GM19452 (cell line): Measurements from ENCODE around the gene CAVIN1.
"Not testable (repeated sequence)": the region's sequence is repeated elsewhere in the genome, so short reads cannot be mapped to it uniquely, and the experiment has no call there.

Experiments used
- ATAC-seq: cut with Tn5 transposase; IDR thresholded peaks from one replicate; pipeline ENCODE4 v1.9.1; 2021; ENCODE audit not compliant: unreplicated experiment

CAVIN1 gene

DNA sequence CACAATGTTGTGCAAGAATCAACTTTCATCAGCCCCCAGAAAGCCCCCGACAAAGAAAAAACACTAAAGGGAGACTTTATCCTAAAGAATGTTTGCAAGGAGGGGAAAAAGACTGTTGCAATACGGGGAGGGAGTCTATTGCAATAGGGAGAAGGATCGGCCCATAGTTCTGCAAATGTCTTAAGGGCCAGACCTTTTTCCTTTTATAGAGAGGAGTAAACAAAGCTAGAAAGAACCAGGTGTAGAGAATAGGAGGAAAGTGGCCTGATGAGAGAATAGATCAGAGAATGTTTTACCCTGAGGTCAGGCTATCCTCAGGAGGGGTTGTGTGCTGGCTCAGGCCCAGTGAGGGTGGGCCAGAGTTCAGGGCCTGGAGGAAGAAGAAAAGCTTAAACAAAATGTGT, 8.7 kb upstream of the CAVIN1 start:
- no peak for ATAC-seq

DNA sequence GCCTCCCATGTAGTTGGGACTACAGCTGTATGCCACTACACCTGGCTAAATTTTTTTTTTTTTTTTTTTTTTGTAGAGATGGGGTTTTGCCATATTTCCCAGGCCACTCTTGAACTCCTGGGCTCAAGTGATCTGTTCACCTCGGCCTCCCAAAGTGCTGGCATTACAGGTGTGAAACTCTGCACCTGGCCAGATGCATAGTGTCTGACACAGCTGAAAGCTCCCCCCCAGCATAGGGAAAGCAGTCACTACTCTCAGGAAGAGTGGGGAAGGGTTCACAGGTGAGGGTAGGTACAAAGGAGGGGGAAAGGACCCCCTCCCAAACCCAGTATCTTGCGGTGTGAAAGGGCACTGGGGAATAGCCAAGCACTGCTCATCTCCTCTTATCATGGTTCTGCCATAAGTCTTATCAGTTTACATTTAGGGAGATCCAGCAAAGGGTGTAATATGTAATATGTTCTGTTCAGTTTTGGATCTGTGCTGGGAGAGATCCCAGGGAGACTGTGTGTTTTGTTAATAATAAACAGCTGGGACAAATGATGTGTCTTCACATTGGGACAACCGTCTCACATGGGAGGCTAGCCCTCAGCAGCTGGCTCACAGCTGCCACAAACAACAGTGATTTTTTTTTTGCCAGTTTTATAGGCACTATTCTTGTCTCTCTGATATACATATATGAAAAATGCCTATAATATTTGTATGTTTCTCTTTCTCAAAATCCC, 6.8 kb upstream of the CAVIN1 start:
- ATAC-seq = no peak

GRCh38 chr17:42428141-42428944, 5.3 kb upstream of the CAVIN1 start:
- ATAC-seq = no peak

DNA sequence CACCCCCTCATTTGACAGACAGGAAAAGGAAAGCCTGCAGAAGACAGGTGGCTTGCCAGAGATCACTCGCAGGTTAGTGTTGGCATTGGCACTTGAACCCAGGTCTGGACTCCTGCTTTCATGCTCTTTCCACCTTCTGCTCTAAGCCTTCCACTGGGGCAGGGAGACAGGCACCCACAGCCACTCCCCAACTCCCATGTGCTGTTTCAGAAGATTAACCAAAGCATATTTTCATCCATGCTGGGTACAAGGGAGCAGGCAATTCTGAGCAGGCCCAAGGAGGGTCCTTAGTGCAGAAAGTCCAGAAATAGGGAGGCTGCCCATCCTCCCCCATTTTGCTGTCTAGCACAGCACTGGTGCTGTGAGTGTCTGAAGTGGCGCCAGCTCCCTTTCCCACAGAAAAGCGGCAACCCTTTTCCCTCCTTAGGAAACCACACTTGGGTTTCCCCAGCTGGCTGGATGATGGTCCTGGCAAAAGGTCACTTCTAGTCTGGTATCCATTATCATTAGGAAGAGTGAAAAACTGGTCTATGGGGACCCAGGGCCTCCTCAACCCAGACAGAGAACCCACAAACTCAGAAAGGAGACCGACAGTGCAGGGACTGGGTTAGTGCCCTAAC, 2.0 kb upstream of the CAVIN1 start:
- ATAC-seq = no peak

DNA sequence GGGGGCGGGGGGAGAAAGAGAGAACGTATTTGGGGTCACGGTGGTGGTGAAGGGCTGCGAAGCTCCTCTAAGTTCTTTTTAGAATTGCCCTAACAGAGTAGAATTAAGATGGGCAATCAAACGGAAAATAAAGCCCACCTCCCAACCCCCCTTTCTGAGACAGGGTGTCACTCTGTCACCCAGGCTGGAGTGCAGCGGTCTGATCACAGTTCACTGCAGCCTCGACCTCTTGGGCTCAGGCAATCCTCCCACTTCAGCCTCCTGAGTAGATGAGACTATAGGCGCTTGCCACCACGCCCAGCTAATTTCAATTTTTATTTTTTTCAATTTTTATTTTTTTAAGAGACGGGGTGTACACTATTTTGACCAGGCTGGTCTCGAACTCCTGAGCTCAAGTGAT, 710 bp upstream of the CAVIN1 start:
- ATAC-seq = no peak

- no peak for ATAC-seq
Measured at GRCh38 chr17:42422412-42422957, 571 bp downstream of the CAVIN1 start.

DNA sequence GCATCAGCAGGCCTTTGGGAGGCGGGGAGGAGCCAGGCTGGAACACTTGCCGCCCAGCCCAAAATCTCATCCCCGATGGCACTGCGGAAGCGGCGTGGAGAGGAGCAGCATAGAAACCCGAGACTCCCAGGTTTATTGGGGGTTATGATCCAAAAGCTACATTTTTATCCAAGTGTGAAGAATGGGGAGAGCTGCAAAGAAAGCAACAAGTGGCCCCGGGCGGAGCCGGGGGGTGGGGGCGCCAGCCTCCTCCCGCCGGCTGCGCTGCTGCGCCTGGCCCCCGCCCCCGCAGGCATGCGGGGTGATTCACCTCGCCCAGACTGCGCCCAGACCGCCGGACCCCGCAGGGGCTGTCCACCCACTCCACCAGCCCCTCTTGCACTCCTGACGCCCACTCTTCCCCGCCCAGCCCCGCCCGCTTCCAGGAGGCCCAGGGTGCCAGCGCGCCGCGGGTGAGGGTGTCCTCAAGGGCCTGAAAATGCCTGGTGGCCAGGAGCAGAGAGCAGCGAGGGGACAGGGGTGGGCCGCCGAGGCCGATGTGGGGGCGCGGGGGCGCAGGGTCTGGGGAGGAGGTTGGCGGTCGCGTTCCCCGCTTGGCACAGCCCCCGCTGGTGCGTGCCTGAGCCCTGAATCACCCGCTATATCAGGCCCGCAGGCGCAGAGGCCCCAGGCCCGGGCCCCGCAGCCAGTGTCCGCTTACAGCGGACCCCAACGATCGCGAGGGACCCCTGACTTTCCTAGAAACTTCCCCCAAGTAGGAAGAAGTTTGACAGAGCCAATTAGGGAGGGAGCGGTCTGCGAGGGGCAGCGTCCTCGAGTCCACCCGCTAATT, 1.3 kb downstream of the CAVIN1 start:
- ATAC-seq = no peak

- ATAC-seq = no peak
Measured at GRCh38 chr17:42421136-42421506, 1.9 kb downstream of the CAVIN1 start.

- not testable (repeated sequence) for ATAC-seq
Measured at GRCh38 chr17:42417981-42418380, 5.1 kb downstream of the CAVIN1 start.

DNA sequence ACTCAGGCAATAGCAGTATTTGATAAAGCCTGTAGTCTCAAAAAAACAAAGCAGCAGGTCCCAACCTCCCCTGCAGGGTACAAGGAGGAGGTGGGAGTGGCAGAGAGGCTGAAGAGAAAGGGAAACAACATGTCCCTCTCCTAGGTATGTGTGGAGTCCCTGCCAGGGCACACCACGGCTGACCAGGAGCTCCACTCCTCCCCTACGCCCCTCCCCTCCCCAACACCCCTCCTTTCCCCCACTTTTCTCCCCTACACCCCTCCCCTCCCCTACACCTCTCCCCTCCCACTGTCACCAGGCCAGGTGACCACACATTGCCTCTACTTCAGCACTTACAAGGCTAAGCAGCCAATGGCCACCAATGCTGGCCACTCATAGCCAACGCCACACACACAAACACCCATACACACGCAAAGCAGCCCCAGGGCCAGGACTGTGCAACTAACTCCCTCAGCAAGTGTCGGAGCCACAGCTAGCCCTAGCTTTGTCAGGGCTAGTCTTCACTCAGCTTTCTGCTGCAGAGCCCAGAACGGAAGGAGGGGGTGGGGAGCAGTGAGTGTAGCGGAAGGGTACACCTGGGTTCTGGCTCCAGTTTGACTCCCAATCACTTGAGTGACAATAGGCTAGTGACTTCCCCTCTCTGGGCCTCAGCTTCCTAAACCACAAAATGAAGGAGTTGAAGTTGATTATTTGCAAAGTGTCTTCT, 8.2 kb downstream of the CAVIN1 start:
- ATAC-seq = no peak

- ATAC-seq = no peak
Measured at GRCh38 chr17:42413464-42414040, 9.5 kb downstream of the CAVIN1 start.

GRCh38 chr17:42411905-42412679, 11.0 kb downstream of the CAVIN1 start:
- ATAC-seq = no peak

GRCh38 chr17:42411361-42411760, 11.7 kb downstream of the CAVIN1 start:
- no peak for ATAC-seq

DNA sequence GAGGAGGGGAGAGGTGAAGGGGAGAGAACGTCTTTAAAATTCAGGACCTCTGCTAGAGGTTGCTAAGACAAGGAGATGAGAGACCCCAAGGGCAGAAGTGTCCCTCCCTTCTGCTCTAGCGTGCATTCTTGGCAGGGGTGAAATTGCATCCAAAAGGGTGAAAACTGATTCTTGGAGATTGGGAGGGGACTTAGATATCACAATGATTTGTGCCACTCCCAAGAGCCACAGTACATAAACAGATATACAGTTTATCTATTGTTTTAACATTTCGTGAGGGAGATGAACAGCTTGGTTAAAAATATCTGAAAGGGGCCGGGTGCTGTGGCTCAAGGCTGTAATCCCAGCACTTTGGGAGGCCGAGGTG, 12.8 kb downstream of the CAVIN1 start:
- ATAC-seq = no peak

GRCh38 chr17:42409523-42410318, 13.3 kb downstream of the CAVIN1 start:
- no peak for ATAC-seq

DNA sequence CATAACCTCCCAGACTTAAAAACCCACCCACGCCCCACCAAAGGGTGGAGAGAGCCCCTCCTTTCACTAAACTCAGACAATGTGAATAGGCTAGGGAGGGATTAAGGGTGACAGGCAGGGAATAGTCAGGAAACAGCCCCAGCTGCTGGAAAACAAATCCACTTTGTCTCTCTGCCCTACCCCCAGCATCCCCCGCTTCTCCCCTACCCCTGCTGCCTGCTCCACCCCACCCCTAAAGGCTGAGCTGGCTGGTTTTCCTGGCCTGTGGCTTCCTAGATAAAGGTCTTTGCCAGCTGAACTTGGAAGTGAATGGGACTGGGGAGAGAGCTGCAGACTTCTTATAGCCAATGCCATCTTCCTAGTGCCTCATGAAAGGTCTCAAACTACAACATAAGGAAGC, 15.0 kb downstream of the CAVIN1 start:
- no peak for ATAC-seq

DNA sequence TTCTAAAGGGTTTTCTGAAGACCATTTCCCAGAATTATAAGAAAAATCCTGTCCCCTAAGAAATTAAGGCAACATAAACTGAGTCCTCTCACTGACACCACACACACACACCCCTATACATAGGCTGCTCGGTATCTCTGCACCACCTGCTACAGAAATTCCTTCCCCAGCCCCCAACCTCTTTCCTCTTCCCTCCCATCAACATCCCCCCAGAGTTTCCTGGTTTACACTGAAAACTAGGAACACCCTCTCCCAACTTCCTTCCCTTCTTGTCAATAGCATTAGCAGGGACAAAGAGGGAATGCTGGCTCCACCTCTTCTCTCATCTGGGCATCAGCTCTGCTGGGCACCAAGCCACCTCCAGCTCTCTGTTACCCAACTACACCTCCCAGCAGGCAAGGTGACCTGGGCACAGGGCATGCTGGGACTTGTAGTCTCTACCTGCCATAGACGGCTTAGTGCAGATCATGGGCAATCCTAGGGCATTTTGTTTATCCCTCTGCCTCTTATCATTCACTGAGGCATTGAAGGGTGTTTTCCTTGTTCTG, 15.7 kb downstream of the CAVIN1 start:
- no peak for ATAC-seq

- ATAC-seq = no peak
Measured at GRCh38 chr17:42406615-42407288, 16.3 kb downstream of the CAVIN1 start.
